Vagina (tissue), 2 donors: ENCODE results near the gene HMMR. TPM values are rescaled to one million over a fixed set of nuclear protein-coding genes. Genes with fewer than 3 reads are reported as not detected.

Source experiments
- DNase-seq, 2 donors: peaks; one replicate each; pipeline ENCODE4 v3.0.0-alpha.2; 2017; ENCODE audit errors: extremely low spot score in 2 of 2
- H3K27ac ChIP-seq: fragments of 200-600 bp; sonication (generic); one replicate; pipeline ENCODE4 v1.5.1; 2019
- H3K27me3 ChIP-seq: fragments of 200-600 bp; sonication (generic); one replicate; pipeline ENCODE4 v1.5.1; 2019
- H3K36me3 ChIP-seq, 2 donors: fragments of 200-600 bp; sonication (generic); one replicate each; pipeline ENCODE4 v1.5.1; 2017 to 2019
- H3K4me1 ChIP-seq: fragments of 200-600 bp; sonication (generic); one replicate; pipeline ENCODE4 v1.5.1; 2019
- H3K4me3 ChIP-seq, 2 donors: fragments of 200-600 bp; sonication (generic); 1 replicate in 1 of 2; 2 replicates in 1 of 2; pipeline ENCODE4 v1.5.1; 2016 to 2019
- H3K9me3 ChIP-seq: fragments of 200-600 bp; sonication (generic); one replicate; pipeline ENCODE4 v1.5.1; 2019
- POLR2A ChIP-seq, 2 donors: fragments of 450-650 bp; IDR thresholded peaks; one replicate each; pipeline ENCODE4 v1.6.1; 2017; ENCODE audit warnings: antibody characterized with exemption in 2 of 2, mild to moderate bottlenecking in 2 of 2, moderate library complexity in 2 of 2
- POLR2AphosphoS5 ChIP-seq, 2 donors: sonication (generic); formaldehyde crosslinking; IDR thresholded peaks; one replicate each; pipeline ENCODE4 v1.9.0; 2017; ENCODE audit warnings: antibody characterized with exemption in 2 of 2, mild to moderate bottlenecking in 2 of 2, low read depth in 1 of 2; ENCODE audit not compliant: insufficient read depth in 1 of 2
- intact Hi-C: fragments of 100-400 bp; cut with DNase I; formaldehyde crosslinking; loops from one replicate; pipeline ENCODE4 v1.15.1; 2023
- small RNA-seq: library from RNA; depleted of rRNA; stranded (forward); fragments of <200 nt; gene quantifications from one replicate; pipeline ENCODE3, GENCODE V24; 2016
- total RNA-seq: library from RNA; depleted of rRNA; stranded (reverse); fragments of >200 nt; gene quantifications from one replicate; pipeline ENCODE4 v1.2.3, GENCODE V29; 2016
- TF ChIP-seq, protein P1 (sequence below), 3 experiments: fragments of 450-650 bp in 2 of 3; fragments of 200-600 bp in 1 of 3; sonication (generic) in 1 of 3; IDR thresholded peaks; one replicate each; pipeline ENCODE4 v1.5.1; 2017 to 2019; ENCODE audit warnings: antibody characterized with exemption in 3 of 3, mild to moderate bottlenecking in 2 of 3, moderate library complexity in 2 of 3

Gene HMMR
- total RNA-seq, 1 donor from 2014 or later, result 9.3 TPM

DNA sequence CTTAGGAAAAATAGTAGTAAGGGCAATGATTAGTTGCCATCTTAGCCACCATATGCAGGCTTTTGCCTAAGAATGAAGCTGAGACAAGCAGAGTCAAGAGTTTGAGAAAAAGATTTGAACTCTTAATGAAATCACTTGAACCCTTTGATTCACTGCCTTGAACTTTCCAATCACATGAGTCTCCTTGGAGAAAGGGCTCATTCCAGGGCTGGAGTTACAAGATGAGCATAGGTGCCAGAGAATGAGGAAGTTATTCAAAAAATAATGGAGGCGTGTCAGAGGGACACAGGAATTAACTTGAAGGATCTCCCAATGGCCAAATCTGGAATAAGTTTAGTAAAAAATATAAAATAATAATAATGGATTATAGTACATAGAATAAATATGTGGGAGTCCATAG lies 80.3 kb downstream of the HMMR start:
- intact Hi-C loops, result no loop called here
- Histone ChIP-seq H3K27ac (no peak overlapping the region), H3K36me3 (no peaks in the 10 kb centered on the region), H3K4me1 (no peaks in the 10 kb centered on the region), H3K4me3 (no peak overlapping the region), H3K27me3 (no peaks in the 10 kb centered on the region), H3K9me3 (no peaks in the 10 kb centered on the region)
- TF ChIP-seq POLR2AphosphoS5 (IDR thresholded peaks at IDR 0.05; ENCODE audit: insufficient read depth in 1 of 2, low read depth in 1 of 2) (no peak), POLR2A (IDR thresholded peaks at IDR 0.05) (no peak)
- TF ChIP-seq, protein P1, sequence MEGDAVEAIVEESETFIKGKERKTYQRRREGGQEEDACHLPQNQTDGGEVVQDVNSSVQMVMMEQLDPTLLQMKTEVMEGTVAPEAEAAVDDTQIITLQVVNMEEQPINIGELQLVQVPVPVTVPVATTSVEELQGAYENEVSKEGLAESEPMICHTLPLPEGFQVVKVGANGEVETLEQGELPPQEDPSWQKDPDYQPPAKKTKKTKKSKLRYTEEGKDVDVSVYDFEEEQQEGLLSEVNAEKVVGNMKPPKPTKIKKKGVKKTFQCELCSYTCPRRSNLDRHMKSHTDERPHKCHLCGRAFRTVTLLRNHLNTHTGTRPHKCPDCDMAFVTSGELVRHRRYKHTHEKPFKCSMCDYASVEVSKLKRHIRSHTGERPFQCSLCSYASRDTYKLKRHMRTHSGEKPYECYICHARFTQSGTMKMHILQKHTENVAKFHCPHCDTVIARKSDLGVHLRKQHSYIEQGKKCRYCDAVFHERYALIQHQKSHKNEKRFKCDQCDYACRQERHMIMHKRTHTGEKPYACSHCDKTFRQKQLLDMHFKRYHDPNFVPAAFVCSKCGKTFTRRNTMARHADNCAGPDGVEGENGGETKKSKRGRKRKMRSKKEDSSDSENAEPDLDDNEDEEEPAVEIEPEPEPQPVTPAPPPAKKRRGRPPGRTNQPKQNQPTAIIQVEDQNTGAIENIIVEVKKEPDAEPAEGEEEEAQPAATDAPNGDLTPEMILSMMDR (IDR thresholded peaks at IDR 0.05), result no peak
- no peak for DNase-seq

Small RNA genes within 50 kb of the gene (small RNA-seq; reads per million reads assigned to genes)
- not detected for gene AC008723.1

Other genes starting within 250 kb of the HMMR start
- 53.0 TPM for gene CCNG1, start 23.0 kb upstream of the HMMR start, total RNA-seq
- gene NUDCD2, start 530 bp upstream of the HMMR start, total RNA-seq, result 4.4 TPM
- gene MAT2B, start 45.0 kb downstream of the HMMR start, total RNA-seq, result 38.3 TPM